GM10266 (cell line): ENCODE data around the gene DHRS13.
"Not testable (repeated sequence)": the region's sequence is repeated elsewhere in the genome, so short reads cannot be mapped to it uniquely, and the experiment has no call there.

Experiments
- DNase-seq: peaks from one replicate; pipeline ENCODE4 v3.0.0; 2012; ENCODE audit errors: extremely low spot score
- CTCF ChIP-seq: IDR thresholded peaks from 2 replicates; pipeline ENCODE4 v1.5.1; 2012; ENCODE audit warnings: mild to moderate bottlenecking, low read depth; ENCODE audit not compliant: control insufficient read depth, insufficient read depth; ENCODE audit errors: missing control alignments

The DHRS13 gene

GRCh38 chr17:28895794-28896447 lies 7.0 kb downstream of the DHRS13 start:
- TF ChIP-seq CTCF: no peak
- DNase-seq: no peak

DNA sequence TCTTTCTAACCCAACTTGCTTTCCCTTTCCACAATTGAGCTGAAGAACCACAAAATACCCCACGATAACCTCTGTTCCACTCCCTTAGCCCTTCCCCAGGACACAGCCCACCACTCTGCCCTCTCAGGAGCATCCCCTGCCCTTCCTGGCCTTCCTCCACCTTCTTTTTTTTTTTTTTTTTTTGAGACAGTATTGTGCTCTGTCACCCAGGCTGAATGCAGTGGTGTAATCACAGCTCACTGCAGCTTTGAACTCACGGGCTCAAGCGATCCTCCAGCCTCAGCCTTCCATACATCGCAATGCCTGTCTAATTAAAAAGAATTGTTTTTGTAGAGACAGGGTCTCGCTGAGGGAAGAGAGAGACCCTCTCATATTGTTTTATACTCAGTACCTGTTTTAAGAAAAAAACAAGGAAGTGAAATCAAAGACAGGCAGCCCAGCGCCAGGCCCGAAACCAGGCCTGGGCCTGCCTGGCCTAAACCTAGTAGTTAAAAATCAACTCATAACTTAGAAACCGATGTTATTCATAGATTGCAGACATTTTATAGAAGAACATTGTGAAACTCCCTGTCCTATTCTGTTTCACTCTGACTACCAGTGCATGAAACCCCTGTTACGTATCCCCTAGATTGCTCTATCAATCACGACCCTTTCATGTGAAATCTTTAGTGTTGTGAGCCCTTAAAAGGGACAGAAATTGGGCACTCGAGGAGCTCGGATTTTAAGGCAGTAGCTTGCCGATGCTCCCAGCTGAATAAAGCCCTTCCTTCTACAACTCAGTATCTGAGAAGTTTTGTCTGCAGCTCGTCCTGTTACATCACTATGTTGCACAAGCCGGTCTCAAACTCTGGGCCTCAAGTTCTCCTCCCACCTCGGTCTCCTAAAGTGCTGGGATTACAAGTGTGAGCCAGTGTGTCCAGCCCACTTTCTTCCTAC lies 9.4 kb downstream of the DHRS13 start:
- not testable (repeated sequence) for DNase-seq

- no peak for DNase-seq
- TF ChIP-seq CTCF: no peak
Measured at GRCh38 chr17:28892024-28892423, 10.9 kb downstream of the DHRS13 start.

DNA sequence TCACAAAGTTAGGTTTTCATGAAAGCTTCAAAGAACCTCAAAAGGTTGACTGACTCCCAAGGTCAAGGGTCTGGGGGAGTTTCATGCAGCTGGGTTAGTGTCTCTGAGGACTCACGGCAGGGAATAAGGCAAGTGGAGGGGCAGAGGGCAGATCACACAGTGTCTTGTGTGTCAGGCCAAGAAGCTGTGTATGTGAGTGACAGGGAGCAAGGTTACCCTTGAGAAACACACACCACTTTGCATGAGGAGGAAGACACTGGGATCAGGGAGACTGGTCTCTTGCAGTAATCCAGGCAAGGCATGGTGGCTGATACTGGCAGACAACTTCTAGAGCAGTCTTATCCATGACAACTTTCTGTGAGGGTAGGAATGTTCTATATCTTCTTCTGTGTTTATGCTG lies 11.7 kb downstream of the DHRS13 start:
- DNase-seq: no peak
- no peak for TF ChIP-seq CTCF

- DNase-seq: no peak
- TF ChIP-seq CTCF: no peak
Measured at GRCh38 chr17:28889996-28890395, 12.9 kb downstream of the DHRS13 start.

DNA sequence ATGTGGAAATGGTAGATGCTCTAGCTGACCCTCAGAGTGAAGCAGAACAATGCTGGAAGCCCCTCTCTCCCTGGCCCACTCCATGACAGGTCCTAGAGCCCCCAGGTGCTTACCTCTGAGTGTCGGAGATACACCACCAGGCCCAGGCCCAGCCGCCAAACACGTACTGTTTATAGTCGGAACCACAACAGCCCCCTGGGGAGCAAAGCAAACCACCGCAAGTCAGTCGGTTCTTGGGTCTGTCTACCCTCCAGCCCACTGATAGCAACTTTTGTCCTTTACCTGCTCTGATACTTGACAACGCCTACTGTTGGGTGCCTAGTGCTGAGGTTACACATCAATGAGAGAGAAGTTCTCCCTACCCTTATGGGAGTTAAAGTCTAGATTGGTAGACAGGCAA lies 14.0 kb downstream of the DHRS13 start:
- no peak for DNase-seq
- TF ChIP-seq CTCF: no peak

DNA sequence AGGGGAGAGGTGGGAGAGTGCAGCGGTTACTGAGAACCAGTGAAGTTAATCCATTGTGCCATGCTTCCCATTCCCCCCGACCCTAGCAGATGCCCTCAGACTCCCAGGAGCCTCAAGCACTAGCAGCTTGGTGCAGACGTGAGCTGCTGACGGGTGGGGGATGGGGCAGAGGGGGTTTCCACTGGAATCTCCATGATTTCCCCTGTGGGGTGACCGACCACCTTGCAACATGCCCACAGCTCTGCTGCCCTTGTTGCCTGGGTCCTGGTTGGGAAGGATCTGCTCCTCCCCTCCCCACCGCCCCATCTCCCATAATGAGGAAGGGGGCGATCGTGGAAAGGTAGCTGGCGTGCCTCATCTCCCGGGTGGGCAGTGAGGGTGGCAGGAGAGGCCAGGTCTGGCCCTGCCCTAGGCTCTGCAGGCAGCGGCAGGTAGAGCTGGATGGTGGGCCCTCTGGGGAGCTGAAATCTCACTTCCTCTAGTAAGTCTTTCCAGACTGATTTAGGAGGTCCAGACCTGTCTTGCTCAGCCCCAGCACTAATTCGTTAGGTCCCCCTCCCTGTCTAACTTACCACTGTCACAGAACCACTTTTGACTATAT lies 14.9 kb downstream of the DHRS13 start:
- DNase-seq: no peak
- TF ChIP-seq CTCF: no peak
